ENCODE data around the gene MLN.

Gene MLN

GRCh38 chr6:33756211-33756954 is 47.4 kb downstream of the MLN start:
- Histone ChIP-seq H3K27ac (ENCODE audit: low read depth, low read length) (no peak overlapping the region), H3K36me3 (ENCODE audit: insufficient read depth, low read length) (no peaks in the 10 kb centered on the region), H3K27me3 (ENCODE audit: insufficient read depth, low read length) (no peaks in the 10 kb centered on the region), H3K9ac (ENCODE audit: low read depth, low read length) (no peak overlapping the region), H3K9me3 (ENCODE audit: insufficient read depth, low read depth, low read length) (no peaks in the 10 kb centered on the region), H3K4me3 (ENCODE audit: low read length) (no peak overlapping the region), H3K4me1 (ENCODE audit: insufficient read depth, low read length) (peaks cover 4% of the 10 kb centered on the region; the same call in 1 of the 2 replicates)
- WGBS: 83% methylated on average over 12 of the region's 12 CpGs

- no peaks in the 10 kb centered on the region for H3K36me3 ChIP-seq (ENCODE audit: insufficient read depth, low read length)
- no peak overlapping the region for H3K4me3 ChIP-seq (ENCODE audit: low read length)
- 83% methylated on average over 13 of the region's 13 CpGs for WGBS
- no peak overlapping the region for H3K27ac ChIP-seq (ENCODE audit: low read depth, low read length)
- peaks cover 4% of the 10 kb centered on the region; the same call in 1 of the 2 replicates for H3K4me1 ChIP-seq (ENCODE audit: insufficient read depth, low read length)
- H3K9me3 ChIP-seq (ENCODE audit: insufficient read depth, low read depth, low read length): no peaks in the 10 kb centered on the region
- no peaks in the 10 kb centered on the region for H3K27me3 ChIP-seq (ENCODE audit: insufficient read depth, low read length)
- no peak overlapping the region for H3K9ac ChIP-seq (ENCODE audit: low read depth, low read length)
Measured at GRCh38 chr6:33755070-33755869, 48.5 kb downstream of the MLN start.

GRCh38 chr6:33754222-33754621 is 49.6 kb downstream of the MLN start:
- H3K4me1 ChIP-seq (ENCODE audit: insufficient read depth, low read length): peaks cover 5% of the 10 kb centered on the region; the same call in 1 of the 2 replicates
- WGBS: 87% methylated on average over 11 of the region's 11 CpGs
- no peak overlapping the region for H3K27ac ChIP-seq (ENCODE audit: low read depth, low read length)
- no peaks in the 10 kb centered on the region for H3K27me3 ChIP-seq (ENCODE audit: insufficient read depth, low read length)
- H3K36me3 ChIP-seq (ENCODE audit: insufficient read depth, low read length): no peaks in the 10 kb centered on the region
- no peak overlapping the region for H3K4me3 ChIP-seq (ENCODE audit: low read length)
- H3K9ac ChIP-seq (ENCODE audit: low read depth, low read length): no peak overlapping the region
- no peaks in the 10 kb centered on the region for H3K9me3 ChIP-seq (ENCODE audit: insufficient read depth, low read depth, low read length)

- 100% methylated on average over 1 of the region's 1 CpG for WGBS
- H3K27ac ChIP-seq (ENCODE audit: low read depth, low read length): no peak overlapping the region
Measured at GRCh38 chr6:33752646-33753015, 51.2 kb downstream of the MLN start.

GRCh38 chr6:33751771-33752645 is 51.8 kb downstream of the MLN start:
- peaks cover 10% of the 10 kb centered on the region; the same call in 1 of the 2 replicates for H3K4me1 ChIP-seq (ENCODE audit: insufficient read depth, low read length)
- no peak overlapping the region for H3K4me3 ChIP-seq (ENCODE audit: low read length)
- H3K9ac ChIP-seq (ENCODE audit: low read depth, low read length): no peak overlapping the region
- H3K27me3 ChIP-seq (ENCODE audit: insufficient read depth, low read length): no peaks in the 10 kb centered on the region
- no peak overlapping the region for H3K27ac ChIP-seq (ENCODE audit: low read depth, low read length)
- WGBS: 90% methylated on average over 14 of the region's 15 CpGs
- H3K9me3 ChIP-seq (ENCODE audit: insufficient read depth, low read depth, low read length): no peaks in the 10 kb centered on the region
- H3K36me3 ChIP-seq (ENCODE audit: insufficient read depth, low read length): no peaks in the 10 kb centered on the region

More at GRCh38 chr6:33752646-33753015, 51.2 kb downstream of the MLN start:
- H3K4me3 ChIP-seq (ENCODE audit: low read length): no peak overlapping the region
- H3K9me3 ChIP-seq (ENCODE audit: insufficient read depth, low read depth, low read length): no peaks in the 10 kb centered on the region
- H3K4me1 ChIP-seq (ENCODE audit: insufficient read depth, low read length): peaks cover 7% of the 10 kb centered on the region; the same call in 1 of the 2 replicates
- no peaks in the 10 kb centered on the region for H3K27me3 ChIP-seq (ENCODE audit: insufficient read depth, low read length)
- no peak overlapping the region for H3K9ac ChIP-seq (ENCODE audit: low read depth, low read length)
- H3K36me3 ChIP-seq (ENCODE audit: insufficient read depth, low read length): no peaks in the 10 kb centered on the region

- Histone ChIP-seq H3K36me3 (ENCODE audit: insufficient read depth, low read length) (no peaks in the 10 kb centered on the region), H3K9me3 (ENCODE audit: insufficient read depth, low read depth, low read length) (no peaks in the 10 kb centered on the region), H3K27me3 (ENCODE audit: insufficient read depth, low read length) (no peaks in the 10 kb centered on the region), H3K4me3 (ENCODE audit: low read length) (no peak overlapping the region), H3K9ac (ENCODE audit: low read depth, low read length) (no peak overlapping the region), H3K27ac (ENCODE audit: low read depth, low read length) (no peak overlapping the region), H3K4me1 (ENCODE audit: insufficient read depth, low read length) (peaks cover 23% of the 10 kb centered on the region)
- 91% methylated on average over 11 of the region's 11 CpGs for WGBS
Measured at GRCh38 chr6:33750244-33750991, 53.4 kb downstream of the MLN start.

GRCh38 chr6:33749401-33749800 is 54.4 kb downstream of the MLN start:
- Histone ChIP-seq H3K4me1 (ENCODE audit: insufficient read depth, low read length) (peaks cover 27% of the 10 kb centered on the region), H3K36me3 (ENCODE audit: insufficient read depth, low read length) (no peaks in the 10 kb centered on the region), H3K27me3 (ENCODE audit: insufficient read depth, low read length) (no peaks in the 10 kb centered on the region), H3K9ac (ENCODE audit: low read depth, low read length) (no peak overlapping the region), H3K9me3 (ENCODE audit: insufficient read depth, low read depth, low read length) (no peaks in the 10 kb centered on the region), H3K27ac (ENCODE audit: low read depth, low read length) (no peak overlapping the region), H3K4me3 (ENCODE audit: low read length) (no peak overlapping the region)
- WGBS: 81% methylated on average over 7 of the region's 7 CpGs

- H3K9ac ChIP-seq (ENCODE audit: low read depth, low read length): no peak overlapping the region
- no peaks in the 10 kb centered on the region for H3K27me3 ChIP-seq (ENCODE audit: insufficient read depth, low read length)
- WGBS: 58% methylated on average over 3 of the region's 4 CpGs
- H3K4me3 ChIP-seq (ENCODE audit: low read length): no peak overlapping the region
- peaks cover 30% of the 10 kb centered on the region for H3K4me1 ChIP-seq (ENCODE audit: insufficient read depth, low read length)
- H3K36me3 ChIP-seq (ENCODE audit: insufficient read depth, low read length): no peaks in the 10 kb centered on the region
- H3K9me3 ChIP-seq (ENCODE audit: insufficient read depth, low read depth, low read length): no peaks in the 10 kb centered on the region
- no peak overlapping the region for H3K27ac ChIP-seq (ENCODE audit: low read depth, low read length)
Measured at GRCh38 chr6:33748841-33749240, 55.0 kb downstream of the MLN start.

- no peak overlapping the region for H3K27ac ChIP-seq (ENCODE audit: low read depth, low read length)
- WGBS: 91% methylated on average over 5 of the region's 5 CpGs
- H3K4me1 ChIP-seq (ENCODE audit: insufficient read depth, low read length): peaks cover 30% of the 10 kb centered on the region
Measured at GRCh38 chr6:33747823-33748222, 56.0 kb downstream of the MLN start.

GRCh38 chr6:33746651-33747100 is 57.1 kb downstream of the MLN start, which contains the start of gene IP6K3:
Gene IP6K3 (minus strand): TSS chr6:33746905. CDS start chr6:33735476, 11,429 bp downstream.
- Histone ChIP-seq H3K9ac (ENCODE audit: low read depth, low read length) (no peak within 1 kb of the TSS; the same call in 1 of the 2 replicates), H3K36me3 (ENCODE audit: insufficient read depth, low read length) (no peaks in the 10 kb centered on the region), H3K9me3 (ENCODE audit: insufficient read depth, low read depth, low read length) (no peaks in the 10 kb centered on the region), H3K27me3 (ENCODE audit: insufficient read depth, low read length) (no peaks in the 10 kb centered on the region), H3K27ac (ENCODE audit: low read depth, low read length) (no peak within 1 kb of the TSS), H3K4me3 (ENCODE audit: low read length) (peak within 1 kb of the TSS; percentile 22; the same call in 1 of the 2 replicates), H3K4me1 (ENCODE audit: insufficient read depth, low read length) (peaks cover 30% of the 10 kb centered on the region)
- 40% methylated on average over 10 of the region's 10 CpGs for WGBS

More at GRCh38 chr6:33747823-33748222, 56.0 kb downstream of the MLN start:
- no peaks in the 10 kb centered on the region for H3K36me3 ChIP-seq (ENCODE audit: insufficient read depth, low read length)
- no peaks in the 10 kb centered on the region for H3K9me3 ChIP-seq (ENCODE audit: insufficient read depth, low read depth, low read length)
- no peak overlapping the region for H3K4me3 ChIP-seq (ENCODE audit: low read length)
- H3K27me3 ChIP-seq (ENCODE audit: insufficient read depth, low read length): no peaks in the 10 kb centered on the region
- no peak overlapping the region for H3K9ac ChIP-seq (ENCODE audit: low read depth, low read length)
